ENCODE measurements around the gene PRRT1.
"Not testable (repeated sequence)": the region's sequence is repeated elsewhere in the genome, so short reads cannot be mapped to it uniquely, and the experiment has no call there.

Gene PRRT1

GRCh38 chr6:32117461-32117860, 34.3 kb downstream of the PRRT1 start:
- no peak for DNase-seq

DNA sequence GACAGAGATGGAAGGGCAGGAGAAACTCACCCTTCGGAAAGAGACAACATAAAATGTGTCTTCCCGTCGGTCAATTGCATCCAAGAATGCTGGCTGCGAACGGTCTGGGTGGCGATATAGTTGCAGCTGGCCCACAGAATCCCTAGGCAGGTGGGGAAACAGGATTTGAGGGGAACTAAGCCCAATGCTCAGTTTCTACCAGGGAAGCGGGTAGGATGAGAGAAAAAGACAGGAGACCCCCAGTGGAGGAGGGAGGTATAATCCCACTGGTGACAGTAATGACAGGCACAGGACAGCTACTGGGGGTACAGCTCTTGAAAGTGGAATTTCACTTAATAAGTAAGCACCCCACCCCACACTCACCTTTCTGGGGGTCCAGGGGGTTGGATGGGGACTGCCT, 35.1 kb downstream of the PRRT1 start:
- peak in 1 of 2 experiments; percentile 5 for DNase-seq

DNA sequence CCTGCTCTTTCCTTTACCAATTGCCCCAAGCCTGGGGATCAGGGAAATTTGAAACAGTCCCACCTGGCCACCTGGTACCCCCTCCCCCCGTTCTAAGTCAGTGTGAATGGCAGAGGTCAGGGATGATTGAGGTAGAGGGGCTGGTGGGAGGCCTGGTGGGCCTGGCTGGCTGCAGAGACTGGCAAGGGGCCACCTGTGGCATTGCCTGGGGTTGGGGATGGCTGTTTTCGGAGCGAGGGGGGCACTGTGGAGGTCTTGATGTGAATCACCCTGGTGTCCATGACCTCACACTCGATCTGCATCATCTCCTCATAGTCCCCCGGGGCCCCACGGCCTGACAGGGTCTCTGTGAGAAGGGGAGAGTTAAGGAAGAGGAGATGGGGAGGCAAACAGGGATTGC, 36.1 kb downstream of the PRRT1 start:
- DNase-seq, result no peak

GRCh38 chr6:32114796-32115195, 36.9 kb downstream of the PRRT1 start:
- no peak for DNase-seq

DNA sequence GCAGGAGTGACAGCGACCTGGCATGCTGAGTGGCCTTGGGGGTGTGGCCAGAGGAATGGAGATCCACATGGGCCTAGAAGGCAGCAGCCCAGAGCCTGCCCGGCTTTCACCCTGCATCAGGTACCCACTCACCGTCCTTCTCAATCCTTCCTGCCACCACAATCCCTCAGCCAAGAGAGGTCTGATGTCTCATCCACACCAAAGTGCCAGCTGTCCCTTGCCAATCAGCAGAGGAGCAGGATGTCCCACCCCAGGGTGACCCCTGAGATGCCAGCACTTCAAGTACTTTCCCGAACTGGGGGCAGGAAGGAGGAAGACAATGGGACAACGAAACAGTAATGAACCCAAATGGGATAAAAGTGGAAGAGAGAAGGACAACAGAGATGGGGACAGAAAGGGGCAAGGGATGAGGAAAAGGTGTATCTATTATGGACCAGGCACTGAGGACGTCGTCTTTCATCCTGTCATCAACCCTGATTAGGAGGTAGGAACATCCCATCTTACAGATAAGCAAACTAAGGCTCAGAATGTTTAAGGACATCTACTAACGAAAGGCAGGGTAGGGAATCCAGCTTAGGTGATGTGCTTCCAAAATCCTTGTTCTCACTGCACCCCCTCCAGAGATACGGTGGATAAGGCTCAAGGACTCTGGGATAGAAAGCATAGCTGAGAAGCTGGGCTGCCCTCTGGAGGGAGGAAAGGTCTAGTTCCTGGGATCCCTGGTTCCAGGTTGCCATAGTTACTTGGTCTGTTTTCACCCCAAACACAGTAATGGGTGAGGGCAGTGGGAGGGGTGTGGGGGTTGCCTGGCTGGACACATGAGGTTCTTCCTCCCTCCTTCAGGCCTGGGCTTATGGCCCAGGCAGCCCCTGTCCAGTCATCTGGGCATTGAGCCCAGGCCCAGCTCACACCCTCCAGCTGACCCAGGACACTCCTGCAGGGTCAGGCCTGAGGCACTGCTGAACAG, 38.1 kb downstream of the PRRT1 start:
- DNase-seq, result peak in 1 of 2 experiments; percentile 4

DNA sequence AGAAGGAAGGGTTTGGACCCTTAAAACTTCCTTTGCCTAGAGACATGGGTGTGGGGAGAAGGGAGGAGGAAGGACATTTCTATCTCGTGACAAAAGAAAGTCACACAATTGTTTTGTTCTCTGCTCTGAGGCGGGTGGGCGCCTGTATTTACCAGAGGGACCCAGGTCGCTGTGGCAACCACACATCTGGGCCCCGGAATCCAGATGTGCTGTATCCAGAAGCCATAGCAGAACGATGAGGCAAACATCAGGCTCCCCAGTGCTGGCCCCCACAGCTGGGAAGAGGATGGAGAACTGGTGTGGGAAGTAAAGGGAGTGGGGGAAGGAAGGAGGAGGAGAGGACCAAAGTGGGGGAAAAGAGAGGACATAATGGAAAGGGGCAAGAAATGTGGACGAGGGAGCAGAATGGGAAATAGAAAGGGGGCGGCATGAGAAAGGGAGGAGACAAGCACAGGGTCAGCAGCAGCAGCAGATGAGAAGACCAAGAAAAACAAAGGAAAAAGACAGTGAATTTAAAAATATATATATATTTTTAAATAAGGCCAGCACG, 39.2 kb downstream of the PRRT1 start:
- no peak for DNase-seq

DNA sequence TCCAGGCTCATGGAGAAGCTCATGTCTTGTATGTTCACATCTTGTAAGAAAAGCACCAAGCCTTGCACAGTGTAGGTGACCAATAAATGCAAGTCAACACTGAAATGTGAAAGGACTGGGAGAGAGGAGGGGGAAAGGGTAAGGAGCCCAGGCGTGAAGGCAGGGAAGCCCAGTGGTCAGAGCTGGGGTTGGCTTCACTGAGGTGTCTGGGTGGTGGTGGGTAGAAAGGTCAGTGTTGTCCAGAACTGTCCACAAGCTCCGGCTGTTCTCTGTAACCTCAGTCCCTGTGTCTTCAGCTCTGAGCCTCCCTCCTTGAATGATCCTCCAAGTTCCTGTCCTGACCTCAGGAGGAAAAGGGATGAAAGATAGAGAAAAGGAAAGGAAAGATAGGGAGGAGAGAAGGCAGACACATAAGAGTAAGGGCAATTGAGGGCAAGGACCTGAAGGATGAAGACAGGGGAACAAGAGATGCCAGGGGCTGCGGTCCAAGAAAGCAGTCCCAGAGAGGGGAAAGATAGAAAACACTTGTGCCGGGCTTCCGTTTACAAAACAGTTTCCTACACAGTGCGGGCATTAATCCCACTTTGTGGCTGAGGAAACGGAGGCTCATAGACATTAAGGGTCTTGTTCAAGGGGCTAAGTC, 40.2 kb downstream of the PRRT1 start:
- DNase-seq, result no peak

DNA sequence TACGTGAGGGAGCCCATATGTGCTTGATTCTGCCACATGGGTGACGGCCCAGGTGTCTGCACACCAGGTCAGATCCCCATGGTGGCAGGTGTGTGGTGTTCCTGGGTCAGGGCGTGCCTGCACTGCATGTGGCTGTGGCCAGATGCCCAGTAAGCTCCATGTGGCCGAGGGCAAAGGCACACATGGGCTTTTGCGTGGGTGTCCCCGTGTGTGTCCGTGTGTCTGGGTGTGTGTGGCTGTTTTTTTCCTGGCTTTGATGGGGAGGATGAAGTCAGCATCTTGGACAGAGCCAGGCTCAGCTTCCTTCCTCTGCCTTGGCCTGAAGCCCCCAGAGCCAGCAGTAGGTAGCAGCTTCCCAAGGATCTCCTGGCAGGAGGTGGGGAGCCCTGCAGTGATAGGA, 41.1 kb downstream of the PRRT1 start:
- no peak for DNase-seq

- DNase-seq, result no peak
Measured at GRCh38 chr6:32109765-32110160, 42.0 kb downstream of the PRRT1 start.

DNA sequence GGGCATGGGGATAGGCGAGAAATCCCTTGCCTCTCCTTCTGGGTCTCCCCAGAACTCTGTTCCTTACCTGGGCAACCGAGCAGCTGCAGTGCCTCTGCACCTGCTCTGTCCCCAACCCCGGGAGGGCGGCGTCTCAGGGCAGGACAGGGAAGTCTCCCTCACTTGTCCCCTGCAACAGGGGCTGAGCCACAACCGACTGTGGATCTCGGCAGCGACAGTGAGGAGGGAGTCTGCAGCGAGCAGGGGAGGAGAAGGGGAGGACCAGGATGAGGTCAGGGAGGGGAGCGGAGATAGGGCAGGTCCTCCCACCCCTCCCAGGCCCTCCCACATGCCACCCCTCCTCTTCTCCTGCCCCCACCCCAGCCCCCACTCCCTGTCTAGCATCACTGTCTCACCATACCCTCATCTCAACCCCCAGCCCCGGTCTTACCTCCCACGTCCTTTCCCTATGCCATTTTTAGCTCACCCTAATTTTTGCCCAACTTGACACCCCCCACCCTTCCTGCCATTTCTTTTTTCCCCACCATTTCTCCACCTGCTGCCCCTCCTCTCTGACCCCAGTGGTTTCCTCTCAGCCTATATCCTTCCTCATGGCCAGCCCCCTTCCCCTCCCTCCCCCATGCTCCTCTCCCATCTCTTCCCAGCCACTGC, 42.5 kb downstream of the PRRT1 start, which contains the start of gene TNXB:
Gene TNXB, minus strand, starts transcription at position 225 of the 651 bp plus-strand sequence. CDS start 11,140 bp downstream, outside the sequence.
- DNase-seq, result peak in 1 of 2 experiments; percentile 23

DNA sequence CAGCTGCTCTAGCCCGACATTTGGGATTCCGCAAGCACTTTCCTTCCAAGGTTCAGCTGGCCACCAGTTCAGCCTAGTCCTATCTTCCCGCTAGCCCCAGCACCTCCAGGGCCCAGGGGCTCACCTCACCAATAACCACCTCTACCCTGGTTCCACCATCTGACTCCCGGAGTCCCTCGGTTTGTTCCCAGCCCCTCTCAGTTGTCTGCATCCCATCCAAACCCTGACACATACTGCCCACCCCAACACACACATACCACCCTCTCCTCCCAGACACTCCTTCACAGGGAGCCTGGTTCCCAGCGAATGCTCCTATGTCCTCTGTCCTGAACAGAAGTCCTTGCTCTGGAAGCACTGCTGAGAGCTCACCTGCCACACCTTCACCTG, 43.0 kb downstream of the PRRT1 start:
- no peak for DNase-seq

- DNase-seq, result peak in 1 of 2 experiments; percentile 11
Measured at GRCh38 chr6:32108094-32108627, 43.6 kb downstream of the PRRT1 start.

DNA sequence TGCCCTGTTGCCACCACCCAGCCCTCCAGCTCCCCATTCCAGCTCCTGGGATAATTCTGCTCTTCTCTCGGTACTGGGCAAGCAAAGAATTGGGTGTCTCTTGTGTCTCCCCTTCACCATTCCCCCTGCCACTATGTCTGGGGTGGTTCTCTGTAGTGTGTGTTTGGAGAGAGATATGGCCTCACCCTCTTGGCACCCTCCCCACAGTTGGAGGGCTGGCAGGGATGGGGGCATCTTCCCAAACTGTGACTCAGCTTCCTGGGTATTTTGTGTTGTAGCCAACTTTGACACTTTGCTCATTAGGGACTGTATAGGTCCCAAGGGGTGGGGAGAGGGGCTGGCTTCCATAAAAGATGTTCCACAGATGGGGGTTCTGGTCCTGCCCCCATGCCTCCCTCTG, 44.3 kb downstream of the PRRT1 start:
- DNase-seq, result no peak

GRCh38 chr6:32105433-32105832, 46.3 kb downstream of the PRRT1 start:
- no peak for DNase-seq

GRCh38 chr6:32102255-32102654, 49.5 kb downstream of the PRRT1 start:
- no peak for DNase-seq

GRCh38 chr6:32100251-32100650, 51.5 kb downstream of the PRRT1 start:
- not testable (repeated sequence) for DNase-seq

Data from NCI-H526 (cell line).